Activated naive CD4-positive, alpha-beta T cell treated with anti-CD3 and anti-CD28 coated beads, Interleukin-2, amount 10 ng/mL, durations not matched to agents 7 days and 5 days (primary cell): ENCODE measurements around the gene SEBOX.
A peak's percentile ranks its signal among the peaks of the same experiment; 100 is the strongest.
"Not testable (repeated sequence)": the region's sequence is repeated elsewhere in the genome, so short reads cannot be mapped to it uniquely, and the experiment has no call there.

ENCODE experiments used
- CTCF ChIA-PET: fragments of 350-600 bp; sonication (Branson Sonifier 250); formaldehyde crosslinking; loops from one replicate; lab custom pipeline; 2021; ENCODE audit warnings: antibody characterized with exemption; lab: Charles Lee
- DNase-seq: peaks from one replicate; pipeline ENCODE4 v3.0.0-alpha.2; 2020
- H3K27ac Mint-ChIP-seq: one replicate; pipeline ENCODE4 v1.8.0; 2021; ENCODE audit warnings: mild to moderate bottlenecking, moderate library complexity, mixed read lengths
- H3K27me3 Mint-ChIP-seq: one replicate; pipeline ENCODE4 v1.8.0; 2021; ENCODE audit warnings: mild to moderate bottlenecking, mixed read lengths
- H3K36me3 Mint-ChIP-seq: one replicate; pipeline ENCODE4 v1.8.0; 2021; ENCODE audit warnings: mixed read lengths
- H3K4me1 Mint-ChIP-seq: one replicate; pipeline ENCODE4 v1.8.0; 2021; ENCODE audit warnings: mixed read lengths
- H3K4me3 Mint-ChIP-seq: one replicate; pipeline ENCODE4 v1.8.0; 2021; ENCODE audit warnings: mild to moderate bottlenecking, moderate library complexity, mixed read lengths
- H3K9me3 Mint-ChIP-seq: one replicate; pipeline ENCODE4 v1.8.0; 2021; ENCODE audit warnings: mixed read lengths

Gene SEBOX

DNA sequence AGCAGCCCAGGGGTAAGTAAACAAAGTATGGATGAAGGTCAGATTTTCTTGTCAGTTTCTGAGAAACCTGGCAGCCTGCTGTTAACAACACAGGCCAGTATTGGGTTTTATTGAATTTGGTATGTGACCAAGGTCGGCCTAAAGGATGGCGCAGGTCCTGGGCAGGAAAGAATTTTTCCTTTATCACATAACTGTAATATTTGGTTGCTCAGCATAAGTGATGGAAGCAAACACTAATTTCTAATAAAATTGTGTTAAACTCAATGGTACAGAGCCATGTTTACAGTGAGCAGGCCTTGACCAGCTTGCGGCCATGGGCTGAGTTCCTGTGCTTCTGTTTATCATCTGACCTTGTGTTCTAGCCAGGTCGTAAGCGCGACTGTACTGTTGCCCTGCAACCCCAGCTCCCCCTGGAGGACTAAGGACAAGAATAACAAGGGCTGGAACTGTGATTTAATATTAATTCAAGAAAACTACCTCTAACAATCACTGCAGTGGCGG lies 18.2 kb downstream of the SEBOX start:
- H3K27me3 Mint-ChIP-seq, result no peaks in the 10 kb centered on the region
- H3K9me3 Mint-ChIP-seq, result no peaks in the 10 kb centered on the region
- CTCF ChIA-PET, result interaction anchor here (0.8 kb wide), 1 partner anchor 11 kb away, joined by 3 read pairs; the partner anchor contains the start of gene TNFAIP1
- H3K4me1 Mint-ChIP-seq, result peaks cover 2% of the 10 kb centered on the region
- H3K27ac Mint-ChIP-seq, result no peak overlapping the region
- DNase-seq, result no peak
- no peak overlapping the region for H3K4me3 Mint-ChIP-seq
- H3K36me3 Mint-ChIP-seq, result peaks cover 47% of the 10 kb centered on the region

DNA sequence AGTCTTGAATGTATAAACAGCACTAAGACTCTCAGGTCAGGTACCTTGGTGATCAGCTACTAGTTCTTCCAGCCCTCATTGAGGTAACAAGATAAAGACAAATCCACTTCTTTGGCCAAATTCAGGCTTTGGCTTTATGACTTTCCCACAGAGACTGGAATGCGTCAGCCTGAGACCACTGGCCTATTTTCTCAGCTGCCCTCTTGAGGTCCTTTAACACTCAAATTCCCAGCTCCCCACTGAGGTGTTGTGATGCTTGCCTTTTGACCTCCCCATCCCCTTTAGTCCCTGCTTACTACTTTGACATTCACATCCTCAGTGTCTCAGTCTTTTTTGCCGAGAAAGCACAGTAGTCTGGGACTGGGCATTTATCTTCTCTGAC lies 18.8 kb downstream of the SEBOX start:
- Mint-ChIP-seq H3K9me3 (no peaks in the 10 kb centered on the region), H3K4me3 (no peak overlapping the region), H3K27ac (no peak overlapping the region), H3K27me3 (no peaks in the 10 kb centered on the region), H3K36me3 (peaks cover 43% of the 10 kb centered on the region), H3K4me1 (peaks cover 2% of the 10 kb centered on the region)
- CTCF ChIA-PET, result interaction anchor here (0.8 kb wide), 1 partner anchor 10 kb away, joined by 3 read pairs; the partner anchor contains the start of gene TNFAIP1
- DNase-seq, result no peak

DNA sequence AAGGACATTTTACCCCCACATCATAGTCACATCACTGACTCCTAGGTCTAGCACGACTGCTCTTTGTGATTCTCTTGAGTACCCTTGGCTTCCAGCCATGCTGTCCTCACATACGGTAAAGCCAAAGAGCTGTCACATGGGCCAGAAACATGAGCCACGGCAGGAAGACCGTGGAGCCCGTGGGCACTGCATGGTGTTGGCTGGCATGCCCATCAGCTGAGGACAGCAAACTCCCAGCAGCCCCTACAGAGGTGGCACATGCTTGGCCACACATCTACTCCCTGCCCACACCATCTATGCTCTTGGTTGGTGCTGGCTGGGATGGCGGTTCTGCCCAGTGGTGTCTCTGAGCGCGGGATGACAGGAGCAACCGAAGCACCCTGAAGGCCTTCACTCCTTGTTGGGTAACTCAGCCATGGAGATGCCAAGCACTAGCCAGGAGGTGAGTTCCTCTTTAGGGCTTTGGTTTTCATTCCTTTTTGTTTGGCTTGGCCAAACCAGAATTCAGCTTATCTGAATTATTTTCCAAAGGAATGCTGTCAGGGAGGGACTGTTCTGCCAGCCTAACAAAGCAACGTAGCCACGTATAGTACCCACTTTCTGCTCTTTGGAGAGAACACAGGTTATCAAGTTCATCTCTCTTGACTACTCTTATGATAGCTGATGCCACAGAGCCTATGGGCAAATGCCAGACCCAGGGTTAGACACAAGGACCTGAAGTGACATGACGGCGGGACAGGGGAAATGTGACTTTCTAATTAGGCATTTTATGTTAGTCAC lies 19.4 kb downstream of the SEBOX start:
- Mint-ChIP-seq H3K27ac (no peak overlapping the region), H3K36me3 (peaks cover 38% of the 10 kb centered on the region), H3K4me3 (no peak overlapping the region), H3K9me3 (no peaks in the 10 kb centered on the region), H3K27me3 (no peaks in the 10 kb centered on the region), H3K4me1 (peaks cover 2% of the 10 kb centered on the region)
- DNase-seq, result no peak
- CTCF ChIA-PET, result interaction anchor here (0.8 kb wide), 1 partner anchor 10 kb away, joined by 3 read pairs; the partner anchor contains the start of gene TNFAIP1

DNA sequence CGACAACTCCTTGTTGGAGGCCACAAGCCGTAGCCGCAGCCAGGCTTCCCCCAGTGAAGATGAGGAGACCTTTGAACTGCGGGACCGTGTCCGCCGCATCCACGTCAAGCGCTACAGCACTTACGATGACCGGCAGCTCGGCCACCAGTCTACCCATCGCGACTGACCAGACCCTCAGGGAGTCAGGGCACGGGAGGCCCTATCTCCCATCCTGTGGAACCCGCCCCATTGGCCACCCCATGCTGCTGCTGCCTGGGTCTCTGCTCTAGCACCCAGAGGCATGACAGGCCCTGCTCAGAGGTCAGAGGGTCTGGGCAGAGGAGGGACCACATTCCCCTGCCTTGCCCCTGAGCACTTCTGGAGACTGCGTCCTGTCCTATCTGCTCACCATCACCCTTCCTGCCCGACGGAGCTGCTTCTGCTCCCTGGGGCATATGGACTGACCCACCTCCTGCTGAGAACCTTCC lies 20.5 kb downstream of the SEBOX start:
- peaks cover 36% of the 10 kb centered on the region for H3K36me3 Mint-ChIP-seq
- H3K27ac Mint-ChIP-seq, result no peak overlapping the region
- H3K27me3 Mint-ChIP-seq, result no peaks in the 10 kb centered on the region
- no peak overlapping the region for H3K4me3 Mint-ChIP-seq
- DNase-seq, result no peak
- CTCF ChIA-PET, result no interaction called here
- peaks cover 2% of the 10 kb centered on the region for H3K4me1 Mint-ChIP-seq
- no peaks in the 10 kb centered on the region for H3K9me3 Mint-ChIP-seq

DNA sequence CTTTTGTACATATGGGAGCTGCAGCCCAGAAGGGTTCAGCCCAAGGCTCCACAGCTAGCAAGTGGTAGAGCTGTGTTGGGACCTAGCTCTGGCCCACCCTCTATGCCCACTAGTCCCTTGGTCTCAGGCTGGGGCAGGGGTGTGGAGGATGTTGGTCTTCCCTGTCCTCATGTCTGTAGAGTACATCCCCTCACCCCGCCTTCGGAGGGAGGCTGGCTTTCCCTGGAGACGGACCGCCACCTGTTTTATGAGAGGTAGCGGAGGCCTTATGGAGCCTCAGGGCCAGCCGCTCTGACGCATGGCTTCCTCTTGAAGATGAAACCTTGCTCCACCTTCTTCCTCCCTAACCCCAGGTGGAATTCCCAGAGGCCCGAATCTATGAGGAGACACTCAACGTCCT lies 21.0 kb downstream of the SEBOX start:
- Mint-ChIP-seq H3K9me3 (no peaks in the 10 kb centered on the region), H3K36me3 (peaks cover 38% of the 10 kb centered on the region), H3K4me3 (no peak overlapping the region), H3K27me3 (no peaks in the 10 kb centered on the region), H3K4me1 (peaks cover 4% of the 10 kb centered on the region), H3K27ac (no peak overlapping the region)
- CTCF ChIA-PET, result no interaction called here
- no peak for DNase-seq

DNA sequence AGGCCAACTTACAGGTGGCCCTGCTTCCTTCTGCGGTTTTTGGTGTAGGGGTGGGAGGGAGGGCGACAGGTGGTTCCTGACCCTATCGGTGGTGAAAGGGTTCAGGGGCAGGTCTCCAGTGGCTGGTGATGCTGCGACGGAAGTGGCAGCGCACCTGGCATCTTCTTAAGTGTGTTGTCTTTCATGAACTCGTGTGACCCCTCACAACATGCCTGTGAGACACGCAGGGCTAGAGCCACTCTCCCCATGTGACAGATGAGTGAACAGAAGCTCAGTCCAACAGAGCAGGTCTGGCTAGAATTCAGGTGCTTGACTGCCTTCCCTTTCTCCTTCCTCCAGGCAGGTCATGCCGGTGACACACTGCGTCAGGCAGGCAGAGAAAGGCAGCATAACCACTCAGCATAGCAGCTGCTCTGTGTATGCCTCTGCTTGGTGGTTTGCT lies 21.5 kb downstream of the SEBOX start:
- DNase-seq, result no peak
- Mint-ChIP-seq H3K27me3 (no peaks in the 10 kb centered on the region), H3K27ac (peak overlapping the region; percentile 74), H3K36me3 (peaks cover 34% of the 10 kb centered on the region), H3K9me3 (no peaks in the 10 kb centered on the region), H3K4me3 (no peak overlapping the region), H3K4me1 (peaks cover 7% of the 10 kb centered on the region)
- CTCF ChIA-PET, result no interaction called here

DNA sequence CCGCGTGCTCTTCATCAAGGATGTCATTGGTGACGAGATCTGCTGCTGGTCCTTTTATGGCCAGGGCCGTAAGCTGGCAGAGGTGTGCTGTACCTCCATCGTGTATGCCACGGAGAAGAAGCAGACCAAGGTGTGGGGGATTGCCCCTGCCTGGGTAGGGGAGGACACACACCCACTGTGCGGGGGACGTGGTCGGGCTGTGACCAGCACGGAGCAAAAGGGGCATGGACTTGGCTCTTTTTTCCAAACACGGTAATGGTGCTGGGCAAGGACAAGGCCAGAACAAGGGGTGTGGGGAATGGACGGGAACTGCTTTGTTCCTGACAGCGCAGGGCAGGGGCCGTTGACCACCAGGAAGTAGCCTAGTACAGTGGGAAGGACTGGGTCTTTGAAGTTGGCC lies 22.7 kb downstream of the SEBOX start:
- no peaks in the 10 kb centered on the region for H3K27me3 Mint-ChIP-seq
- H3K9me3 Mint-ChIP-seq, result no peaks in the 10 kb centered on the region
- peak overlapping the region; percentile 3 for H3K27ac Mint-ChIP-seq
- DNase-seq, result no peak
- peaks cover 30% of the 10 kb centered on the region for H3K36me3 Mint-ChIP-seq
- CTCF ChIA-PET, result no interaction called here
- peaks cover 18% of the 10 kb centered on the region for H3K4me1 Mint-ChIP-seq
- H3K4me3 Mint-ChIP-seq, result no peak overlapping the region

DNA sequence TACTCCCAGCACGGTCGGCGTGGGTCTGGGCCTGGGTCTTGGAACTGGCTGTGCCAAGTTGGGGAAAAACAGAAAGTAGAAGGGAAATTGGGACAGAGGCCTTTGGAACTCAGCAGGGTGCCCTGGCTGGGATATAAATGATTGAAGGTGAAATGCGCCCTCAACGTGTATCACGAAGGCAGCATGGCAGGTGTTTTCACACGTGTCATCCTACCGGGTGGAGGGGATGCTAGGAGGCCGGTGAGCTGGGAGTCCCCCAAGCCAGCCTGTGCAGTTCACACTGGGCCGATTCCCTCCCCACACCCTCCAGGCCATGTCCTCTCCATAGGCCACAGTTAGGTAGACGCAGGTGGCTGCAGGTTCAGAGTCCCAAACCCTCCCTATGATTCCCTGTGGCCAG lies 23.5 kb downstream of the SEBOX start:
- peak overlapping the region; percentile 55 for H3K27ac Mint-ChIP-seq
- CTCF ChIA-PET, result no interaction called here
- peaks cover 26% of the 10 kb centered on the region for H3K4me1 Mint-ChIP-seq
- H3K36me3 Mint-ChIP-seq, result peaks cover 26% of the 10 kb centered on the region
- H3K27me3 Mint-ChIP-seq, result no peaks in the 10 kb centered on the region
- H3K4me3 Mint-ChIP-seq, result no peak overlapping the region
- no peaks in the 10 kb centered on the region for H3K9me3 Mint-ChIP-seq
- DNase-seq, result no peak

DNA sequence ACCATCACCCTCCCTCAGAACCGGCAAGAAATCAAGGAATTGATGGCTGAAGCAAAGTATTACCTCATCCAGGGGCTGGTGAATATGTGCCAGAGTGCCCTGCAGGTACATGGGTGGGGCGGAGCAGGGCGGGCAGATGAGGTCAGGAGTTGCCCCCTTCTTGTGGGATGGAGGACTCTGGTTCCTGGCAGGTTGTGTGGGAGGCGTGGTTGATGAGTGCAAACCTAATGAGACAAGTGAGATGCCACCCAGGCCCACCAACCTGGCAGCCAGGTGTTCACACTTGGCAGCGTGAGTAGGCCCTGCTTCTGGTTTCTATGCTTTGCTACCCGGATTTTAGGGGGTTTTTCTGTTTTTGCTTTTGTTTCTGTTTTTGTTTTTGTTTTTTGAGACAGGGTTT lies 24.6 kb downstream of the SEBOX start:
- Mint-ChIP-seq H3K27me3 (no peaks in the 10 kb centered on the region), H3K4me3 (no peak overlapping the region), H3K4me1 (peaks cover 34% of the 10 kb centered on the region), H3K36me3 (peaks cover 26% of the 10 kb centered on the region), H3K27ac (no peak overlapping the region), H3K9me3 (no peaks in the 10 kb centered on the region)
- CTCF ChIA-PET, result no interaction called here
- no peak for DNase-seq

DNA sequence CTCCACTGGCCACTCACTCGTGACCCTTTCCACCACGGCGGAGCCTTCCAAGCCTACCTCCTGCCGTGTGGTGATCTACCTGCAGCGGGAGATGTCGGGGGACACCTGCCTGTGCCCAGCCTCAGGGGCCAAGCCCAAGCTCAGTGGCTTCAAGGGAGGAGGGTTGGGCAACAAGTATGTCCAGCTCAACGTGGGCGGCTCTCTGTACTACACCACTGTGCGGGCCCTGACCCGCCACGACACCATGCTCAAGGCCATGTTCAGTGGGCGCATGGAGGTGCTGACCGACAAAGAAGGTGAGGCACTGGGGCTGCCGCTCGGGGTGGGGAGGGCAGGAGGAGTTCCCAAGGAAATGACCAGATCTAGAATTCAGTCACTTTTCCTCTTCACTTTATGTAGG lies 25.6 kb downstream of the SEBOX start:
- CTCF ChIA-PET, result no interaction called here
- H3K27me3 Mint-ChIP-seq, result no peaks in the 10 kb centered on the region
- no peak for DNase-seq
- no peak overlapping the region for H3K4me3 Mint-ChIP-seq
- H3K4me1 Mint-ChIP-seq, result peaks cover 44% of the 10 kb centered on the region
- H3K36me3 Mint-ChIP-seq, result peaks cover 23% of the 10 kb centered on the region
- no peak overlapping the region for H3K27ac Mint-ChIP-seq
- H3K9me3 Mint-ChIP-seq, result no peaks in the 10 kb centered on the region

DNA sequence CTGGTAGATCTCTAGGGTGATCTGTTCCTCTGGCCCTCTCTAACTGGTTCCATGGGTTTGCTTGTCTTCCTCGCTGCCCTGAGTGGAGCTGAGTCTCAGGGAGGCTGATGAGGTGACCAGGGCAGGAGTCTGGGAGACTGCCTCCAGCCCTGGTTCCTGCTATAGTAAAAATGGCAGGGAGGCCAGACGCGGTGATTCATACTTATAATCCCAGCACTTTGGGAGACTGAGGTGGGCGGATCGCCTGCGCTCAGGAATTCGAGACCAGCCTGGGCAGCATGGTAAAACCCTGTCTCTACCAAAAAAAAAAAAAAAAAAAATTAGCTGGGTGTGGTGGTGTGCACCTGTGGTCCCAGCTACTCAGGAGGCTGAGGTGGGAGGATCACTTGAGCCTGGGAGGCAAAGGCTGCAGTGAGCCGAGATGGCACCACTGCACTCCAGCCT lies 26.2 kb downstream of the SEBOX start:
- DNase-seq, CTCF ChIA-PET, H3K27me3 Mint-ChIP-seq, H3K9me3 Mint-ChIP-seq, H3K4me3 Mint-ChIP-seq: not testable (repeated sequence)
- Mint-ChIP-seq H3K4me1 (peaks cover 50% of the 10 kb centered on the region), H3K27ac (peak overlapping the region; percentile 45), H3K36me3 (peaks cover 19% of the 10 kb centered on the region)

DNA sequence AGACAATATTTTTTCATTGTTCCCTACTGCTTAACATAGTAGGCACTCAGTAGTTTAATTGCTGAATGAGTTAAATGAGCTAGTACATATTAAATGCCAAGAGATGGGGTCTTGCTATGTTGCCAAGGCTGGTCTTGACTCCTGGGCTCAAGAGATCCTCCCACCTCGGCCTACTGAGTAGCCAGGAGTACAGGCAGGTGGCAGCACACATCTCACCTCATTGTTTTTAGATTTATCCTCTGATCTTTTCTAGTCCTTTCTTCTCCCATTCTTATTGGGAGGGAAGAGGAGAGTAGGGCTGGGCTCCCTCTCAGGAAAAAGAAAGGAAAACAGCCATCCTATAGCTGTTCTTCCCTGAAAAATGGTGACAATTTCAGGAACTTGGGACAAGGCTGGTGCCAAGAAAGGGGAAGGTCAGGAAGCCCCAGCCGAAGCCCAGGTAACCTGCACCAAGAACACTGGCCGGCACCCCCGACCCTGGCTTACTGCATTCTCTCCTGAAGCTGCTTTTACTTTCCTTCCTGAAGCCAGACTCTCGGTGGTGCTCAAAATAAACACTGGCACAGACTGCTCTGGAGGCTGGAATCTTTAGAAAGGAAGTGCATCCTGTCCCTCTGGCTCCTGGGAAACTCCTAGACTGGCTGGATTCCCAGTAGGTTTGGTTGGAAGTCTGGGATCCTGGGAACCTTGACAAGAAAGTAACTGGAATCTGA lies 26.8 kb downstream of the SEBOX start:
- Mint-ChIP-seq H3K4me1 (peaks cover 51% of the 10 kb centered on the region), H3K4me3 (no peak overlapping the region), H3K27me3 (no peaks in the 10 kb centered on the region), H3K36me3 (peaks cover 18% of the 10 kb centered on the region), H3K9me3 (no peaks in the 10 kb centered on the region), H3K27ac (peak overlapping the region; percentile 45)
- CTCF ChIA-PET, result interaction anchor here (0.7 to 0.9 kb wide), 2 partner anchors 78 to 213 kb away, joined by 3 read pairs; no protein-coding TSS in a partner anchor
- no peak for DNase-seq

DNA sequence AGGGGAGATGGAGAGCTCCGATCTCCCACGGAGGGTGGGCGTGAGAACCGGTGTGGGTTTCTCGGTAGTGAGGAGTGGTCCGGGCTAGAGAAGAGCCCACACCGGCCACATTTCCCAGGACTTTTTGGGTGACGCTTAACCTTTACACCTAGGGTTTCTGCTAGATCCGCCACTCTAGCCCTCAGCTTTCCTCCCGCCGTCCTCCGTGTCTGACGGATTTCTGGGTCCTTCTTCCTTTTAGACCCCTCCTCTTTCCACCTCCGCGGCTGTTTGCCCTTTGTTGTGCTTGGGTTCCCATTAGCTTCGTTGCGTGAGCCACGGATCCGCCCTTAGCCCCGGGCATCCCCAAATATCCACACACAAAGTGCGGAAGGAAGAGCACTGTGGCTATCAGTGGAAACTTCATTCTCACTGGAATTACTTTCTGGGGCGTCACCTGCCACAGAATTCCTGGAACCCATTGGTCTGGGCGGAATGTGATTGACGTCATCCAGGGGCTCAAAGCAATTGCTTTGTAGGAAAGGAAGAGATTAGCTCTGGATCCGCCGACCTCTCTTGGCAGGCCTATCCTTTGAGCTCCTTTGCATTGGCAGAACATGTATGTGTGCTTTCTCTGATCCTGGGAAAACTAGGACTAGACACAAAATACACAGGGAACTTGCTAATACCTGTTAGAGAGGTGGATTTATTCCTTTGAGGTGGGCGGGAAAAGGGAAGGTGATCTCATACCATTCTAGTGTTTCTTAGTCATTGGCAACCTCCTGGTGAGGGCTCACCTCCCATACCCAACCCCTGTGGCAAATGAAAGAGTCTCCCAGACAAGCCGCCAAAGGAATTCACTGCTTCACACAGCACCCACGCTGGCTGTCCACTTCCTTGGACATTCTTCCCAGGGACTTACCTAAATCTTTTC lies 28.8 kb downstream of the SEBOX start:
- peaks cover 53% of the 10 kb centered on the region for H3K4me1 Mint-ChIP-seq
- DNase-seq, result peak; percentile 52
- peaks cover 10% of the 10 kb centered on the region for H3K36me3 Mint-ChIP-seq
- no peaks in the 10 kb centered on the region for H3K9me3 Mint-ChIP-seq
- peak overlapping the region; percentile 99 for H3K4me3 Mint-ChIP-seq
- CTCF ChIA-PET, result interaction anchor here (0.8 to 1.7 kb wide), 4 partner anchors 10 to 103 kb away, joined by 3 to 10 read pairs (median 4); partner anchors contain the start of gene POLDIP2
- H3K27ac Mint-ChIP-seq, result peak overlapping the region; percentile 98
- no peaks in the 10 kb centered on the region for H3K27me3 Mint-ChIP-seq
